LNCaP clone FGC (cell line): ENCODE results near the gene PTPN12.
A peak's percentile ranks its signal among the peaks of the same experiment; 100 is the strongest.
"Not testable (repeated sequence)": the region's sequence is repeated elsewhere in the genome, so short reads cannot be mapped to it uniquely, and the experiment has no call there.

Experiments used
- DNase-seq: peaks from one replicate; pipeline ENCODE4 v3.0.0-alpha.2; 2011; ENCODE audit warnings: low read depth
- H3K4me3 ChIP-seq: 2 replicates; pipeline ENCODE4 v1.5.1; 2011; ENCODE audit warnings: mild to moderate bottlenecking, low read depth, low read length, control low read depth
- TF ChIP-seq, protein P1 (sequence below): IDR thresholded peaks from 2 replicates; pipeline ENCODE4 v1.5.1; 2012; ENCODE audit warnings: mild to moderate bottlenecking; ENCODE audit not compliant: control insufficient read depth, insufficient read depth; ENCODE audit errors: extremely low read depth

Gene PTPN12

DNA sequence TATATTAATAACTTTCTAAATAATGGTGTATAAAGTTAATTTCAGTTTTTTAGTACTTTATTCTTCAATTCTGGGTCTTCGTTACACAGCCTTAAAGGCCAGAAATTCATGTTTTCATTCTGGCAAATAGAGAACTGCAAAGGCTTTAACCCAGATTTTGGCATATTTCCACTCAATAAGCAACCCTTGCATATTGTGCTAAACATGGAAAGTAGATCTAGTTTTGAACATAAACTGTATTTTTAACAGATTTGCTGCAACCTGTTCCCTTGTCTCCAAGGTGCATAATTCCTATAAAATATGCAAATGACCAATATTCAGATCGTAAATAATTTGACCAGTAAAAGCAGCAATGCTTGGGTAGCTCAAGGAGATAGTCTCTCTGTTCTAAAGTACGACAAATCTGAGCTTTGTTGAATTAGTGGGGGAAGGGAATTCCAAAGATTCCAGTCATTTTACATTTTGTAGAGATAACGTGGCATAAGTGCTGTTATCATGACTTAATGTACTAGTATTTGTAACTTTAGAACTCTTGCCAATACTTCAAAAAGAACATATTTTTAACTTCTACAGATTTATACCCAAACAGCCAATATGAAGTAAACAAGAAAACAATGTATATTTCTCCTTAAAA, 112.7 kb downstream of the PTPN12 start:
- no peak for DNase-seq
- TF ChIP-seq, protein P1, sequence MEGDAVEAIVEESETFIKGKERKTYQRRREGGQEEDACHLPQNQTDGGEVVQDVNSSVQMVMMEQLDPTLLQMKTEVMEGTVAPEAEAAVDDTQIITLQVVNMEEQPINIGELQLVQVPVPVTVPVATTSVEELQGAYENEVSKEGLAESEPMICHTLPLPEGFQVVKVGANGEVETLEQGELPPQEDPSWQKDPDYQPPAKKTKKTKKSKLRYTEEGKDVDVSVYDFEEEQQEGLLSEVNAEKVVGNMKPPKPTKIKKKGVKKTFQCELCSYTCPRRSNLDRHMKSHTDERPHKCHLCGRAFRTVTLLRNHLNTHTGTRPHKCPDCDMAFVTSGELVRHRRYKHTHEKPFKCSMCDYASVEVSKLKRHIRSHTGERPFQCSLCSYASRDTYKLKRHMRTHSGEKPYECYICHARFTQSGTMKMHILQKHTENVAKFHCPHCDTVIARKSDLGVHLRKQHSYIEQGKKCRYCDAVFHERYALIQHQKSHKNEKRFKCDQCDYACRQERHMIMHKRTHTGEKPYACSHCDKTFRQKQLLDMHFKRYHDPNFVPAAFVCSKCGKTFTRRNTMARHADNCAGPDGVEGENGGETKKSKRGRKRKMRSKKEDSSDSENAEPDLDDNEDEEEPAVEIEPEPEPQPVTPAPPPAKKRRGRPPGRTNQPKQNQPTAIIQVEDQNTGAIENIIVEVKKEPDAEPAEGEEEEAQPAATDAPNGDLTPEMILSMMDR, result no peak
- H3K4me3 ChIP-seq, result no peak overlapping the region

DNA sequence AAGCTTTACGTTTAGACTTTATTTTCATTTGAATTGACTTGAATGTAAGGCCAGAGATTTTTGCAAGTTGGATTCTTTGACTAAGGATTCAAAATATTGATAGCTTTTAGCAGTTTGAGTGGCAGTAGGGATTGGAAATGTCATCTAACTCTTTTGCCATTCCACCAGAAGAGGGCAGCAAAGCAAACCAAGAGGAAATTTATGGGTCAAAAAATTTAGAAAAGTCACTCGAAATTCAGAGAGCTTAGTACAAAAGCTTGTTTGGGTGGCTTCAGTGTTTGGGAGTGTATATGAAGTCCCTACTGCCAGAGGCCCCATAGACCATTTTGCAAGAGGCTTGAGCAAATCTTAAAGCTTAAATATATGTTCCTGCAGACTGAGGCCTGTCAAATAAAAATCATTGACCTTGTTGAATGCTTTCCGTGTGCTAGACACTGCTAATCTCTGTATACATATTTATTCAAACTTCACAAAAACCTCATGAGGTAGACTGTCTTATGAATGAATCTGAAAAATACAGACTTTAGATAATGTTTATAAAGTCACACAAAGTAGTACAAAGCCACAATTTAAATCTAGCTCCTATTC, 114.6 kb downstream of the PTPN12 start:
- TF ChIP-seq, protein P1, result peak; percentile 57
- no peak overlapping the region for H3K4me3 ChIP-seq
- no peak for DNase-seq

DNA sequence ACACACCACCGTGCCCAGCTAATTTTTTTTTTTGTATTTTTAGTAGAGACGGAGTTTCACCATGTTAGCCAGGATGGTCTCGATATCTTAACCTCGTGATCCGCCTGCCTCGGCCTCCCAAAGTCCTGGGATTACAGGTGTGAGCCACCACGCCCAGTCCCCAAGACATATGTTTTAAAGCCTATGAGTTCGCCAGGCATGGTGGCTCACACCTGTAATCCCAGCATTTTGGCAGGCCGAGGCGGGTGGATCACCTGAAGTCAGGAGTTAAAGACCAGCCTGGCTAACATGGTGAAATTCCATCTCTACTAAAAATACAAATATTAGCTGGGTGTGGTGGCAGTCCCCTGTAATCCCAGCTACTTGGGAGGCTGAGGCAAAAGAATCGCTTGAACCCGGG, 115.7 kb downstream of the PTPN12 start:
- not testable (repeated sequence) for H3K4me3 ChIP-seq, DNase-seq

DNA sequence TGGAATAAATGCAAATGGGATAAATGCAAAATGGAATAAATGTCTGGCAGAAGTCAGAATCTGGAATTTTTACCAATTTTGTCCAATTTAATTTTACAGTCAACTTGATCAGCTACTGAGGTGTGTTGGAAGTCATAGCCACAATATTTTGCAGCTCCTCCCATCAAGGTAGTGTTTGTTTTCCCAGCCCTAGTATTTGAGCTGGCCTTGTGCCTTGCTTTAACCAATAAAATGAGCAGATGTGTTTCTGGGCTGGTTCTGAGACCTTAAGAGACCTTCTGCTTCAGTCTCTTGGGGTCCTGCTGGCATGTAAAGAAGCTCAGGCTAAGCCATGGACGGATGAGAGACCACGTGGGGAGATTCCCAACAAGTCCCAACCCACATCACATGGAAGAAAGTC, 116.5 kb downstream of the PTPN12 start:
- peak; percentile 80 for DNase-seq
- TF ChIP-seq, protein P1, result no peak
- H3K4me3 ChIP-seq, result no peak overlapping the region

DNA sequence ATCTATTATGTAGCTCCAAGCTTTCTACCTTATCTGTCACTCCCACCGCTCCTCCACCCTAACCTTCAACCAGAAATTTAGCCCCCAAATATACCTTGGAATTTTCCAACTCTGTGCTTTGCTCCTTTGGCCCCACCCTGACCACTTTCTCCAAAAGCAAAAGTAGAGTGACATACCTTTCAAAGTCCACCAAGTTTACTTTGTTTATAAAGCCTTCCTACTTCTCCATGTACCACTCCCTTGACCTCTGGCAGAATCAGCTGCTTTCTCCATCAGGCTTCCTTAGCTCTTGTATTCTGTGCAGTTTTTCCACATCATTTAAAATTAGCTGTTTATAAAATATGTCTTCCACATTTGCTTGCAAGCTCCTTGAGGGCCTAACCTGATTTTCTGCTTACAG, 118.3 kb downstream of the PTPN12 start:
- DNase-seq, result no peak
- H3K4me3 ChIP-seq, result no peak overlapping the region
- TF ChIP-seq, protein P1, result no peak

DNA sequence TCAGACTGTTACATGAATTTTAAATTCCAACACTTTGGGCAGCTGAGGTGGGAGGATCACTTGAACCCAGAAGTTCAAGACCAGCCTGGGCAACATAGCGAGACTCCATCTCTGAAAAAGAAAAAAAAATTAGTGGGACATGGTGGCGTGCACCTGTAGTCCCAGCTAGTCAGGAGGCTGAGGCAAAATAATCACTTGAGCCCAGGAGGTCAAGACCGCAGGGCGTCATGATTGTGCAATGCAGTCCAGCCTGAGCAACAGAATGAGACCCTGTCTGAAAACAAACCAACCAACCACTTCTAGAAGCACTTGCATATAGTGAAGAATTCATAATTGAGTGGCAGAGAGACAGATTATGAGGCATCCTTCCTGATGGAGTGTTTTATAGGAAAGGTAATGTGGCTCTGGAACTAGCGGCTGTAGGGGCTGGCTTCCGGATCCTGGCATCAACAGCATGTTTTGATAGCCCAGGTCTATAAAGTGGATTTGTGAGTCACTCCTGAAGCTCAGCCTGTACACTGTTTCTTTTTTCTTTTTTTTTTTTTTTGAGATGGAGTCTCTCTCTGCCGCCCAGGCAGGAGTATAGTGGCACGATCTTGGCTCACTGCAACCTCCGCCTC, 118.9 kb downstream of the PTPN12 start:
- H3K4me3 ChIP-seq, result no peak overlapping the region
- TF ChIP-seq, protein P1, result no peak
- DNase-seq, result peak; percentile 44

DNA sequence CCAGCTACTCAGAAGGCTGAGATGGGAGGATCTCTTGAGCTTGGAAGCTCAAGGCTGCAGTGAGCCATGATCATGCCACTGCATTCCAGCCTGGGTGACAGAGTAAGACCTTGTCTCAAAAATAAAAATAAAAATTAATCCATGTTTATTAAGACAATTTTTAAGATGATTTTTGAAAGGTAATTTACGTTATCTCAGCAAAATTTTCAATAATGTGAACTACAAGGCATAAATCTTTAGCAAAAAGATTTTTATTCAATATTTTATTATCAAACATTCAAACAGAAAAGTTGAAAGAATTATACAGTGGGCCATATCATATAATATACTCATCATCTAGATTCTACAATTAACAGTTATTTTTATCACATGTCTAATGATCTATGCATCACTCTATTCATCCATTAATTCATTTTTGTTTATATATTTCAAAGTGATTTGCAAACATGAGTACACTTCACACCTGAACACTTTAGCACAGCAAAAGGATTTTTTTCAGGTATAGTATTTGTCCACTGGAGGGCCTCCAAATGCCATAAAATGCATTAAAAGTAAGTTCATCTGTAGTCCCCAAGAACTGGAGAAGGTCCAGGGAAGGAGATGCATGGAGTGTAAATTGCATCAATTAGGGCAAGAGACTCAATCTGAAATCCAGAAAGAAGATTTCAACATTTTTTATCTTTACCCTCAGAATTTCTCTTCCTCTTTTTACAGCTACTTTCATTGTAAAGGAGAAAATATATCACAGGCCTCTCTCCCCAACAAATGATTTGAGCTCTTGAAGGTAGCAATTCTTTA, 120.5 kb downstream of the PTPN12 start:
- DNase-seq, result peak; percentile 71
- TF ChIP-seq, protein P1, result peak; percentile 60
- no peak overlapping the region for H3K4me3 ChIP-seq
